Activated CD8-positive, alpha-beta memory T cell treated with anti-CD3 and anti-CD28 coated beads, Interleukin-2, amount 50 U/mL, for 24 hours (primary cell): ENCODE data around the gene USP32.
A peak's percentile ranks its signal among the peaks of the same experiment; 100 is the strongest.
"Not testable (repeated sequence)": the region's sequence is repeated elsewhere in the genome, so short reads cannot be mapped to it uniquely, and the experiment has no call there.

ENCODE experiments used
- DNase-seq: peaks from one replicate; pipeline ENCODE4 v3.0.0-alpha.2; 2020; ENCODE audit errors: extremely low read depth

Gene USP32

GRCh38 chr17:60392042-60392844 is at the start of gene USP32:
Gene USP32 (minus strand): TSS chr17:60392133. CDS start chr17:60391939, 194 bp downstream.
- peak; percentile 97 for DNase-seq

DNA sequence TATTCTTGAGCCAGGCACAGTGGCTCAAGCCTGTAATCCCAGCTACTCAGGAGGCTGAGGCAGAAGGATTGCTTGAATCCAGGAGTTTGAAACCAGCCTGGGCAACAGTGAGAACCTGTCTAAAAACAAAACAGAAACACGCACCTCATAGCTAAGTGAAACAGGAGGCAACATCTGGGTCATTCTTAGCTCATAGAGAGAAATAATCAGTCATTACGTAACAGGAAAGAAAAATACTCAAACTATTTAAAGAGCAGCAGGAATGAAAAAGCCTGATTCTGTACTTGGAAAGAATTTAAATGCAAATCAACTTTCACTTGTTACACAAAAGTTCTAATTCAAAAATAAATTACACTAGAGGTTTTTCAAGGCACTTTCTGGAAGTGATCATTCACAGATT is 47.6 kb upstream of the USP32 start:
- DNase-seq: no peak

GRCh38 chr17:60436676-60437075 is 44.7 kb upstream of the USP32 start:
- DNase-seq: no peak

- DNase-seq: no peak
Measured at GRCh38 chr17:60435244-60436167, 43.6 kb upstream of the USP32 start.

DNA sequence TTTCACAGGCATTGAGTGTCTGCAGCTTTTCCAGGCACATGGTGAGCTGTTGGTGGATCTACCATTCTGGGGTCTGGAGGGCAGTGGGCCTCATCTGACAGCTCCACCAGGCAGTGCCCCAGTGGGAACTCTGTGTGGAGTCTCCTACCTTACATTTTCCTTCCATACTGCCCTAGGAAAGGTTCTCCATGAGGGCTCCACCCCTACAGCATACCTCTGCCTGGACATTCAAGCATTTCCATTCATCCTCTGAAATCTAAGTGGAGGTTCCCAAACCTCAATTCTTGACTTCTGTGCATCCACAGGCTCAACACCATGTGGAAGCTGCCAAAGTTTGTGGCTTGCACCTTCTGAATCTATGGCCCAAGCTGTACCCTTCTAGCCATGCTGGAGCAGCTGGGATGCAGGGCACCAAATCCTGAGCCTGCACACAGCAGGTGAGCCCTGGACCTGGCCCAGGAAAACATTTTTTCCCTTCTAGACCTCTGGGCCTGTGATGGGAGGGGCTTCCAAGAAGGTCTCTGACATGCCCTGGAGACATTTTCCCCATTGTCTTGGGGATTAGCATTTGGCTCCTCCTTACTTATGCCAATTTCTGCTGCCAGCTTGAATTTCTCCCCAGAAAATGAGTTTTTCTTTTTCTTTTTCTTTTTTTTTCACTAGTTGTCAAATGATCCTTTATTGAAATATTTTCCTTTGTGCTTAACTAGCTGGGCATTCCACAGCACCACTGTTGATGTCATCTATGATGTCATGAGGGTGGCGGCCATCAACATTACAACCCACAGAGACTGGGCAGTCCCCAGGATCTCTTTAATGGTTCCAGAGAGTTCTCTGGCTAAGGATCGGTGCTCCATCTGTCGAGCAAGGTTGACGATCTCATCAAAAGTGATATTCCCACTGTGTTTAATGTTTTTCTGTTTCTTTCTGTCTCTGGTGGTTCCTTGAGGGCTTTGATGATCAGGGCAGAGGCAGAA is 41.4 kb upstream of the USP32 start:
- not testable (repeated sequence) for DNase-seq

GRCh38 chr17:60430561-60430960 is 38.6 kb upstream of the USP32 start:
- not testable (repeated sequence) for DNase-seq

- DNase-seq: not testable (repeated sequence)
Measured at GRCh38 chr17:60428491-60428890, 36.6 kb upstream of the USP32 start.

DNA sequence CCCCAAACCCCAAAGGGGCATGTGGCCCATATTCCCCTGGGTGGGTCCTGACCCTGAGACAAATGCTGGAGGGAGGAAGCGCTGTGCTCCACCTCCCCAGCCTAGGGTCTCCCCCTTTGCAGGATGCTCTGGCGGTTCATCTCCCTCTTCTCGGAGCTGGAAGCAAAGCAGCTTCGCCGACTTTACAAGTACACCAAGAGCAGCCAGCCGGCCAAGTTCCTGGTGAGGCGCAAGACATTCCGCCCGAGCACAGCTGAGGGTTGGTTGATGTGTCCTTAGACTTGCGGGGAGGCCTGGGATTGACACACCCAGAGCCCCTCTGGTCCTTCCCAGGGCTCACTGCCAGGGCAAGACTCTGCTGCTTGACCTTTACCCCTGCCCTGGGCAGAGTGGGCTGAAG is 34.7 kb upstream of the USP32 start:
- no peak for DNase-seq

GRCh38 chr17:60425626-60426025 is 33.7 kb upstream of the USP32 start:
- DNase-seq: no peak

GRCh38 chr17:60423865-60424264 is 31.9 kb upstream of the USP32 start:
- DNase-seq: no peak

- no peak for DNase-seq
Measured at GRCh38 chr17:60422162-60422665, 30.3 kb upstream of the USP32 start, which contains the start of gene CHCT1. Gene CHCT1 (plus strand): TSS chr17:60422489. CDS start chr17:60422593, 104 bp downstream.

GRCh38 chr17:60421273-60422161 is 29.6 kb upstream of the USP32 start:
- DNase-seq: peak; percentile 35

DNA sequence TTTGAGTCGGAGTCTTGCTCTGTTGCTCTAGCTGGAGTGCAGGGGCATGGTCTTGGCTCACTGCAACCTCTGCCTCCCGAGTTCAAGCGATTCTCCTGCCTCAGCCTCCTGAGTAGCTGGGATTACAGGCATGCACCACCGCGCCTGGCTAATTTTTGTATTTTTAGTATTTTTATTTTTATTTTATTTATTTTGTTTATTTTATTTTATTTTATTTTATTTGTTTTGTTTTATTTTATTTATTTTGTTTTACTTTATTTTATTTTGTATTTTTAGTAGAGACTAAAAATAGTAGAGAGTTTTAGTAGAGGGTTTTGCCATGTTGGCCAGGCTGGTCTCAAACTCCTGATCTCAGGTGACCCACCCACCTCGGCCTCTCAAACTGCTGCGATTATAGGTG is 27.9 kb upstream of the USP32 start:
- not testable (repeated sequence) for DNase-seq

DNA sequence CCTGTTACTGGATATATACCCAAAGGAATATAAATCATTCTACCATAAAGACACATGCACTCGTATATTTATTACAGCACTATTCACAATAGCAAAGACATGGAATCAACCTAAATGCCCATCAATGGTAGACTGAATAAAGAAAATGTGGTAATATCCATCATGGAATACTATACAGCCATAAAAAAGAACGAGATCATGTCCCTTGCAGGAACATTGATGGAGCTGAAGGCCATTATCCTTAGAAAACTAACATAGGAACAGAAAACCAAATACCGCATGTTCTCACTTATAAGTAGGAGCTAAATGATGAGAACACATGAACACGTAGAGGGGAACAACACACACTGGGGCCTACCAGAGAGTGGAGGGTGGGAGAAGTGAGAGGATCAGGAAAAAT is 27.1 kb upstream of the USP32 start:
- not testable (repeated sequence) for DNase-seq

DNA sequence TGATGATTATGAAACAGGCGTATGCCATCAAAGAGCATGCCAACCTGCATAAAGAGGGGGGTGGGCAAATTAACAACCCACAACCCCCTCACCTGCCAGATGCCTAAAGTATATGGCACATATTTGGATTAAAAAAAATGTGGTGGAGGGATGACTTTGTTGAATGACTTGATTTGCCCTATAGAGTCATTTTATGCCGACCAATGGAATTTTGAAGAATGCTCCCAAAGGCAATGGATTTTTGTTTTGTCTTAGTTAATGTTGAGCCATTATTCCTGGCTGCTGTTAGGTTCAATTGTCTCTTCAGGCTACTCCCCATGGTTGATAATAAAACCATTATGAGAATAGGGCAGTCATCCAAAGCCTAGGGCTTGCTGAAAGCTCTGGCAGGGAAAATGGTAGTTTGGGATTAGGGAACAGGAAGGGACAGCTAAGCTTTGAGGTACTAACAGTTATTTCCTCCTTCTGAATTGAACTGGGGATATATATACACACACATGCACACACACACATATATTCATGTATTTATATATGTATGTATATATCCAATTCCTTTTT is 24.5 kb upstream of the USP32 start:
- DNase-seq: no peak

- no peak for DNase-seq
Measured at GRCh38 chr17:60415146-60415545, 23.2 kb upstream of the USP32 start.

DNA sequence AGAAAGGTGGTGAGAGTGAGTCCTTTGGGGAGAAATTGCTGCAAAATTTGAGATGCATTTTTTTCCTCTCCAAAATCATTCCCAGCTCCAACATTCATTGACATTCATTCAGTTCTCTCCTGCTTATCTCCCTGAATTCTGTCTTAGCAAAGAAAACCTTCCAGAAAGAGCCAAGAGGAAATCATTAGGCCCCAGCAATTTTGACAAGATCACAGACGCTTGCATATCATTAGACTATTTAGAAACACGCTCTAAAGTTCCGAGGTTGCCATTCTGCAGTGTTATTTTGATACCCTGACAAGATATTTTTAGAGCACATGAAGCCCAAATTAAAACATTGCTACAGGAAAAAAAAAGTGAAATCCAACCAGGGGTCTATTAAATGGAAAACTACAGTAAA is 20.8 kb upstream of the USP32 start:
- no peak for DNase-seq

- no peak for DNase-seq
Measured at GRCh38 chr17:60410001-60410400, 18.1 kb upstream of the USP32 start.

DNA sequence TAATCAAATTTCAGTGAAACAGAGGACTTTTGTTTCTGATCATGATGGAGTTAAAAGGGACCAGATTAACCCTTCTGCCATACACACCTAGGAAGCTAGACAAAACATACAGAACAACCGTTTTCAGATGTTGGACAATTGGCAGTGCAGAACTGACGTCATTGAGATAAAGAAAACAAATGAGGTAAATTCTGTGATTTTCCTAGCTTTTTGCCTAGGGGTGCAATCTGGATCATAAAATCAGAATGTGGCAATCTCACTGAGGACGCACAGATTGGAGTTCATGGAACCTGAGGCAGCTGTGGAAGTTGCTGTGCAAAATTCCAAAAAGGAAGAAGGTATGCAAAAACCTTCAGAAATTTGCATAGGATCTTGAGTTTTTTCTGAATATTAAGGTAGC is 15.0 kb upstream of the USP32 start:
- no peak for DNase-seq

- DNase-seq: no peak
Measured at GRCh38 chr17:60403962-60404361, 12.0 kb upstream of the USP32 start.
